ENCODE data around the gene ADCY3. TPM values are rescaled to one million over a fixed set of nuclear protein-coding genes. Genes with fewer than 3 reads are reported as not detected.

Gene ADCY3
- total and polyA plus RNA-seq, 10 donors: 36.5 to 61.5 (median 52.7) TPM

DNA sequence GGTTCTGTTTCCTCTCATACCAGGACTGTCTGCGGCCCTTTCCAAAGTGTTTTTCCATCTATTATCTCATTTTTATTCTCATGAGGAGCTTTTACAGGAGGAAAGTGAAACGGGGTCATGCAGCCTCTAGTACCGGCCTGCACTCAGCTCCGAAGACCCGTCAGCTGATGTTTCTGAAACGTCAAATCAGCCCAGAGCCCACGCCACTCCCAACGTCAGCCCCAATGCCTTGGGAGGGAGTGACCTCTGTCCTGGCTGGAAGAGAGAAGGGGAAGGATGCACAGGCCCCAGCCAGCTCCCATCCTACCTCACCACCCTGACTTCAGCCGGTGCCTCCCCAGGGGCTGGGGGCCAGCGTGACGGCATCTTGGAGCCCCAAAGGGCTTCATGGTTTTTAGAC, 58.5 kb downstream of the ADCY3 start:
- TF ChIP-seq POLR2A (IDR thresholded peaks at IDR 0.05) (no peak), POLR2AphosphoS5 (IDR thresholded peaks at IDR 0.05) (peak in 1 of 3 donors; percentile 22)
- intact Hi-C loops (cut with DNase I; ENCODE audit: low total_unique reads): no loop called here
- DNase-seq: peak; percentile 20
- no peaks in the 10 kb centered on the region for H3K27me3 ChIP-seq (replicated peaks in 1 of 7)
- no peak overlapping the region for H3K4me3 ChIP-seq
- H3K27ac ChIP-seq: no peak overlapping the region
- WGBS, 5 donors: 86 to 96% (median 93%) methylated on average over 11 of the region's 11 CpGs
- peaks cover 0 to 9% (median 0%) of the 10 kb centered on the region in 6 donors for H3K4me1 ChIP-seq
- H3K36me3 ChIP-seq: peaks cover 0 to 13% (median 0%) of the 10 kb centered on the region in 6 donors
- no peaks in the 10 kb centered on the region for H3K9me3 ChIP-seq

DNA sequence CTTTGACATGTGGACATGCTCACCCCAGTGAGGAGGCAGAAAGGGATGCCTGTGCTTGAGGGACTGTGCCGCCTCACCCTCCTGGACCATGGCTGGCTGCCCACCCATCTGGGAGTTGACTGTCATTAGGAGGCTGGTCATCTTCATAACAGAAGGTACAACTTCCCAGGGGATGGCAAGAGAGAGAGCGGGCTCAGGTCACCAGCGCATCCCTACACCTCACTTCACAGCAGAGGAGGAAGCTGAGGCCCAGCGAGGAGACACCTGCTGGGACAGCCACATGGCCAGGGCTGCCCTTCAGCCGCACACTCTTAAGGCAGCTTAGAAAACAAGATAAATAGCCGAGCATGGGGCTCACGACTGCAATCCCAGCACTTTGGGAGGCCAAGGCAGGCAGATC, 59.4 kb downstream of the ADCY3 start:
- TF ChIP-seq POLR2AphosphoS5 (IDR thresholded peaks at IDR 0.05): no peak
- TF ChIP-seq, protein P1, sequence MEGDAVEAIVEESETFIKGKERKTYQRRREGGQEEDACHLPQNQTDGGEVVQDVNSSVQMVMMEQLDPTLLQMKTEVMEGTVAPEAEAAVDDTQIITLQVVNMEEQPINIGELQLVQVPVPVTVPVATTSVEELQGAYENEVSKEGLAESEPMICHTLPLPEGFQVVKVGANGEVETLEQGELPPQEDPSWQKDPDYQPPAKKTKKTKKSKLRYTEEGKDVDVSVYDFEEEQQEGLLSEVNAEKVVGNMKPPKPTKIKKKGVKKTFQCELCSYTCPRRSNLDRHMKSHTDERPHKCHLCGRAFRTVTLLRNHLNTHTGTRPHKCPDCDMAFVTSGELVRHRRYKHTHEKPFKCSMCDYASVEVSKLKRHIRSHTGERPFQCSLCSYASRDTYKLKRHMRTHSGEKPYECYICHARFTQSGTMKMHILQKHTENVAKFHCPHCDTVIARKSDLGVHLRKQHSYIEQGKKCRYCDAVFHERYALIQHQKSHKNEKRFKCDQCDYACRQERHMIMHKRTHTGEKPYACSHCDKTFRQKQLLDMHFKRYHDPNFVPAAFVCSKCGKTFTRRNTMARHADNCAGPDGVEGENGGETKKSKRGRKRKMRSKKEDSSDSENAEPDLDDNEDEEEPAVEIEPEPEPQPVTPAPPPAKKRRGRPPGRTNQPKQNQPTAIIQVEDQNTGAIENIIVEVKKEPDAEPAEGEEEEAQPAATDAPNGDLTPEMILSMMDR (IDR thresholded peaks at IDR 0.05 in 8 of 11, conservative IDR thresholded peaks at IDR 0.05 in 3 of 11): no peak
- no peak for TF ChIP-seq POLR2A (IDR thresholded peaks at IDR 0.05)
- intact Hi-C loops (cut with DNase I; ENCODE audit: low total_unique reads): no loop called here

DNA sequence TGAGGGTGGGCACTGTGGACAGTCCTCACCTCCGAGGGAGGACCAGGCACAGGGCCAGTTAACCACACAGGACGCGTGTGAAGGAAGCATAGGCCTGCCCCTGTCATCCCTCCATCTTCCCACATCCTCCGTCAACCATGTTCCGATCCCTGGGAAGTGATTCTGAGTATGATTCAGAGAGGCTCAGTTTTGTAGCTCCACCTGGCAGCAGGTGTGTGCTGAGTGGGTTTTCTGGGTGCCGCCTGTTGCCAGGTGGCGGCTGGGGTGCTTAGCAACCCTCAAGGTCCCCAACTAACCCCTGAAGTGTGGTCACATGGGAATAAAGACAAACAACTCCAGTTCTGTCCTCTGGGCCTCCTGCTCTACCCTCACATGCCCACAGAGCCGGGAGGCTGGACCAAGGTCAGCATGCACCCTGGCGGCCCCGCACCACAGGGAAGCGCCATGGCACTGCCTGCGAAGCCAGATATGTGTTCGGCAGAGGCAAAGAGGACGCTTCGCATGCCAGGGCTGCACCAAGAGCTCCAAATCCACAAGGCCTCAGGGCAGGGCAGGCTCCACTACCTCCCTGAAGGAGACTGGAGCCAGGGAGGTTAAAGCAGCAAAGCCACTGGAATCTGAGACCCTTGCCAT, 60.0 kb downstream of the ADCY3 start:
- WGBS, 5 donors: 85 to 94% (median 92%) methylated on average over 7 to 15 of the region's 15 CpGs
- no peak for TF ChIP-seq POLR2A (IDR thresholded peaks at IDR 0.05)
- TF ChIP-seq, protein P1 (IDR thresholded peaks at IDR 0.05 in 8 of 11, conservative IDR thresholded peaks at IDR 0.05 in 3 of 11): no peak
- no peak for TF ChIP-seq POLR2AphosphoS5 (IDR thresholded peaks at IDR 0.05)

More for the DNA sequence above, 59.4 kb downstream of the ADCY3 start:
- no peaks in the 10 kb centered on the region for H3K27me3 ChIP-seq (replicated peaks in 1 of 7)
- WGBS, 5 donors: 93 to 100% (median 96%) methylated on average over 7 of the region's 7 CpGs
- H3K9me3 ChIP-seq: no peaks in the 10 kb centered on the region
- no peak overlapping the region for H3K27ac ChIP-seq
- peaks cover 0 to 21% (median 0%) of the 10 kb centered on the region in 6 donors for H3K36me3 ChIP-seq
- H3K4me1 ChIP-seq: peaks cover 0 to 16% (median 0%) of the 10 kb centered on the region in 6 donors
- DNase-seq: peak; percentile 53
- H3K4me3 ChIP-seq: no peak overlapping the region

DNA sequence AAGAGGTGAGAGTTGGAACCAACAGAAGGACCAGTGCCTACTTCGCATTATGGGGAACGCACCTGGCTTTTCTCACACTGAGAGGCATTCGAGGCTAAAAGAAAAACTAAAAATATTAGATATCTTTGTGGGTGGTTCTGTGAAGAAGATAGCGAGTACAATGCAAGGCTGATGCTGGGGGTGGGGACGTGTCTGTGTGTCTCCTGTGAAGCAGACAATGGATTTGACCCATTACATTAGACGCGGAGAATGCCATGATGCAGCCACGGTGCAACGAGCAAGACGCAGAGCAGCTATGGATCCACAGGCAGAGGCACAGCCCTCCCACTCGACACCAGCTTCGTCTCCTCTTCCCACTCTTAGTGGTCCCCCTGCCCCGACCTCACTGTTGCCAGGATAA, 61.0 kb downstream of the ADCY3 start:
- Histone ChIP-seq H3K27ac (no peak overlapping the region), H3K27me3 (replicated peaks in 1 of 7) (no peaks in the 10 kb centered on the region), H3K4me1 (peaks cover 0 to 22% (median 3%) of the 10 kb centered on the region in 6 donors), H3K4me3 (no peak overlapping the region), H3K9me3 (no peaks in the 10 kb centered on the region), H3K36me3 (peaks cover 0 to 32% (median 0%) of the 10 kb centered on the region in 6 donors)
- intact Hi-C loops (cut with DNase I; ENCODE audit: low total_unique reads): no loop called here
- WGBS, 5 donors: 83 to 98% (median 95%) methylated on average over 13 of the region's 13 CpGs
- TF ChIP-seq POLR2AphosphoS5 (IDR thresholded peaks at IDR 0.05) (no peak), POLR2A (IDR thresholded peaks at IDR 0.05) (no peak)
- TF ChIP-seq, protein P1 (IDR thresholded peaks at IDR 0.05 in 8 of 11, conservative IDR thresholded peaks at IDR 0.05 in 3 of 11): no peak
- DNase-seq: peak; percentile 27

More for the DNA sequence above, 60.0 kb downstream of the ADCY3 start:
- Histone ChIP-seq H3K4me1 (peaks cover 0 to 17% (median 0%) of the 10 kb centered on the region in 6 donors), H3K36me3 (peaks cover 0 to 27% (median 0%) of the 10 kb centered on the region in 6 donors), H3K27me3 (replicated peaks in 1 of 7) (no peaks in the 10 kb centered on the region), H3K4me3 (no peak overlapping the region), H3K27ac (no peak overlapping the region), H3K9me3 (no peaks in the 10 kb centered on the region)
- peak; percentile 54 for DNase-seq
- intact Hi-C loops (cut with DNase I; ENCODE audit: low total_unique reads): no loop called here
